Testis (tissue), 2 donors: ENCODE measurements around the gene EFNB2.

Experiments
- CTCF ChIP-seq, 3 experiments: fragments of 450-650 bp in 2 of 3; fragments of 200-600 bp in 1 of 3; sonication (generic) in 1 of 3; IDR thresholded peaks; one replicate each; pipeline ENCODE4 v1.5.1; 2016 to 2019; ENCODE audit warnings: antibody characterized with exemption in 3 of 3, mild to moderate bottlenecking in 2 of 3, moderate library complexity in 1 of 3
- POLR2A ChIP-seq: fragments of 450-650 bp; IDR thresholded peaks from one replicate; pipeline ENCODE4 v1.6.1; 2017; ENCODE audit warnings: antibody characterized with exemption, mild to moderate bottlenecking, moderate library complexity

- TF ChIP-seq CTCF (IDR thresholded peaks at IDR 0.05) (no peak), POLR2A (no peak)
Measured at GRCh38 chr13:106496072-106496997, 39.1 kb downstream of the EFNB2 start.
